Ishikawa (cell line): ENCODE data around the gene CFHR2.

ENCODE experiments used
- CEBPB ChIP-seq: IDR thresholded peaks from 2 replicates; pipeline ENCODE4 v1.6.1; 2012
- CREB1 ChIP-seq: IDR thresholded peaks from 2 replicates; pipeline ENCODE4 v1.6.1; 2012; ENCODE audit warnings: low read depth
- EP300 ChIP-seq: IDR thresholded peaks from 2 replicates; pipeline ENCODE4 v1.6.1; 2012; ENCODE audit warnings: borderline replicate concordance
- FOXM1 ChIP-seq: IDR thresholded peaks from 2 replicates; pipeline ENCODE4 v1.6.1; 2012; ENCODE audit warnings: low read depth, borderline replicate concordance
- NFIC ChIP-seq: IDR thresholded peaks from 2 replicates; pipeline ENCODE4 v1.6.1; 2012
- RAD21 ChIP-seq: IDR thresholded peaks from 2 replicates; pipeline ENCODE4 v1.6.1; 2012; ENCODE audit warnings: low read depth
- TAF1 ChIP-seq: IDR thresholded peaks from 2 replicates; pipeline ENCODE4 v1.6.1; 2012; ENCODE audit warnings: low read depth, mild to moderate bottlenecking
- TCF12 ChIP-seq: IDR thresholded peaks from 2 replicates; pipeline ENCODE4 v1.6.1; 2012; ENCODE audit warnings: low read depth
- TEAD4 ChIP-seq: IDR thresholded peaks from 2 replicates; pipeline ENCODE4 v1.6.1; 2012
- YY1 ChIP-seq: IDR thresholded peaks from 2 replicates; pipeline ENCODE4 v1.6.1; 2012; ENCODE audit warnings: low read depth
- ZBTB7A ChIP-seq: IDR thresholded peaks from 2 replicates; pipeline ENCODE4 v1.6.1; 2012; ENCODE audit warnings: low read depth
- TF ChIP-seq, protein P1 (sequence below): IDR thresholded peaks from 2 replicates; pipeline ENCODE4 v1.6.1; 2012
- TF ChIP-seq, protein P2 (sequence below): IDR thresholded peaks from 2 replicates; pipeline ENCODE4 v1.6.1; 2012
- TF ChIP-seq, protein P3 (sequence below): IDR thresholded peaks from 2 replicates; pipeline ENCODE4 v1.6.1; 2012; ENCODE audit warnings: low read depth, mild to moderate bottlenecking

DNA sequence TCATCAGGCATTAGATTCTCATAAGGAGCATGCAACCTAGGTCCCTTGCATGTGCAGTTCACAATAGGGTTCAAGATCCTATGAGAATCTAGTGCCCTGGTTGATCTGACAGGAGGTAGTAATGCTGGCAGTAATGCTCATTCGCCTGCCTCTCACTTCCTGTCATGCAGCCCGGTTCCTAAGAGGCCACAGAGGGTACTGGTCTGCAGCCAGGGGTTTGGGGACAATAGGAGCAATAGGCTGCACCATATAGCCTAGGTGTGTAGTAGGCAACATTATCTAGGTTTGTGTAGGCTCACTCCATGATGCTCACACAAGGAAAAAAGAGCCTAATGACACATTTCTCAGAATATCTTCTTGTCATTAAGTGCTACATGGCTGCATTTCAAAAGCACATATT, 59.6 kb downstream of the CFHR2 start:
- TF ChIP-seq EP300, result no peak
- TF ChIP-seq RAD21, result no peak
- TF ChIP-seq TAF1, result no peak
- TF ChIP-seq, protein P1, sequence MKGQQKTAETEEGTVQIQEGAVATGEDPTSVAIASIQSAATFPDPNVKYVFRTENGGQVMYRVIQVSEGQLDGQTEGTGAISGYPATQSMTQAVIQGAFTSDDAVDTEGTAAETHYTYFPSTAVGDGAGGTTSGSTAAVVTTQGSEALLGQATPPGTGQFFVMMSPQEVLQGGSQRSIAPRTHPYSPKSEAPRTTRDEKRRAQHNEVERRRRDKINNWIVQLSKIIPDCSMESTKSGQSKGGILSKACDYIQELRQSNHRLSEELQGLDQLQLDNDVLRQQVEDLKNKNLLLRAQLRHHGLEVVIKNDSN, result no peak
- TF ChIP-seq FOXM1, result no peak
- TF ChIP-seq YY1, result no peak
- no peak for TF ChIP-seq TCF12
- TF ChIP-seq, protein P2, sequence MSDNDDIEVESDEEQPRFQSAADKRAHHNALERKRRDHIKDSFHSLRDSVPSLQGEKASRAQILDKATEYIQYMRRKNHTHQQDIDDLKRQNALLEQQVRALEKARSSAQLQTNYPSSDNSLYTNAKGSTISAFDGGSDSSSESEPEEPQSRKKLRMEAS, result no peak
- TF ChIP-seq, protein P3, sequence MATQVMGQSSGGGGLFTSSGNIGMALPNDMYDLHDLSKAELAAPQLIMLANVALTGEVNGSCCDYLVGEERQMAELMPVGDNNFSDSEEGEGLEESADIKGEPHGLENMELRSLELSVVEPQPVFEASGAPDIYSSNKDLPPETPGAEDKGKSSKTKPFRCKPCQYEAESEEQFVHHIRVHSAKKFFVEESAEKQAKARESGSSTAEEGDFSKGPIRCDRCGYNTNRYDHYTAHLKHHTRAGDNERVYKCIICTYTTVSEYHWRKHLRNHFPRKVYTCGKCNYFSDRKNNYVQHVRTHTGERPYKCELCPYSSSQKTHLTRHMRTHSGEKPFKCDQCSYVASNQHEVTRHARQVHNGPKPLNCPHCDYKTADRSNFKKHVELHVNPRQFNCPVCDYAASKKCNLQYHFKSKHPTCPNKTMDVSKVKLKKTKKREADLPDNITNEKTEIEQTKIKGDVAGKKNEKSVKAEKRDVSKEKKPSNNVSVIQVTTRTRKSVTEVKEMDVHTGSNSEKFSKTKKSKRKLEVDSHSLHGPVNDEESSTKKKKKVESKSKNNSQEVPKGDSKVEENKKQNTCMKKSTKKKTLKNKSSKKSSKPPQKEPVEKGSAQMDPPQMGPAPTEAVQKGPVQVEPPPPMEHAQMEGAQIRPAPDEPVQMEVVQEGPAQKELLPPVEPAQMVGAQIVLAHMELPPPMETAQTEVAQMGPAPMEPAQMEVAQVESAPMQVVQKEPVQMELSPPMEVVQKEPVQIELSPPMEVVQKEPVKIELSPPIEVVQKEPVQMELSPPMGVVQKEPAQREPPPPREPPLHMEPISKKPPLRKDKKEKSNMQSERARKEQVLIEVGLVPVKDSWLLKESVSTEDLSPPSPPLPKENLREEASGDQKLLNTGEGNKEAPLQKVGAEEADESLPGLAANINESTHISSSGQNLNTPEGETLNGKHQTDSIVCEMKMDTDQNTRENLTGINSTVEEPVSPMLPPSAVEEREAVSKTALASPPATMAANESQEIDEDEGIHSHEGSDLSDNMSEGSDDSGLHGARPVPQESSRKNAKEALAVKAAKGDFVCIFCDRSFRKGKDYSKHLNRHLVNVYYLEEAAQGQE, result no peak
- TF ChIP-seq CEBPB, result no peak
- no peak for TF ChIP-seq ZBTB7A
- TF ChIP-seq CREB1, result no peak
- TF ChIP-seq TEAD4, result no peak
- no peak for TF ChIP-seq NFIC
